ENCODE measurements around the gene TBC1D5. TPM values are rescaled to one million over a fixed set of nuclear protein-coding genes. Genes with fewer than 3 reads are reported as not detected.

The TBC1D5 gene
- total RNA-seq, 1 donor from 2014 or later, result 55.6 TPM

GRCh38 chr3:17742880-17743657 lies 638 bp upstream of the TBC1D5 start:
- TF ChIP-seq CTCF (IDR thresholded peaks at IDR 0.05; ENCODE audit: unreplicated experiment), result no peak
- Mint-ChIP-seq H3K4me1 (ENCODE audit: low read depth) (peaks cover 27% of the 10 kb centered on the region), H3K27me3 (no peaks in the 10 kb centered on the region), H3K27ac (peak overlapping the region; percentile 99), H3K36me3 (ENCODE audit: insufficient read depth) (peaks cover 3% of the 10 kb centered on the region), H3K9me3 (ENCODE audit: low read depth) (no peaks in the 10 kb centered on the region), H3K4me3 (ENCODE audit: low read depth) (peak overlapping the region; percentile 94)
- DNase-seq (ENCODE audit: low spot score, unreplicated experiment), result no peak

GRCh38 chr3:17741621-17742101 lies 770 bp downstream of the TBC1D5 start:
- H3K36me3 Mint-ChIP-seq (ENCODE audit: insufficient read depth), result peaks cover 3% of the 10 kb centered on the region
- TF ChIP-seq CTCF (IDR thresholded peaks at IDR 0.05; ENCODE audit: unreplicated experiment), result no peak
- H3K4me1 Mint-ChIP-seq (ENCODE audit: low read depth), result peaks cover 24% of the 10 kb centered on the region
- peak overlapping the region; percentile 94 for H3K4me3 Mint-ChIP-seq (ENCODE audit: low read depth)
- peak overlapping the region; percentile 98 for H3K27ac Mint-ChIP-seq
- H3K27me3 Mint-ChIP-seq, result no peaks in the 10 kb centered on the region
- no peaks in the 10 kb centered on the region for H3K9me3 Mint-ChIP-seq (ENCODE audit: low read depth)
- no peak for DNase-seq (ENCODE audit: low spot score, unreplicated experiment)

GRCh38 chr3:17740721-17741141 lies 1.7 kb downstream of the TBC1D5 start:
- H3K9me3 Mint-ChIP-seq (ENCODE audit: low read depth), result no peaks in the 10 kb centered on the region
- peak overlapping the region; percentile 94 for H3K4me3 Mint-ChIP-seq (ENCODE audit: low read depth)
- DNase-seq (ENCODE audit: low spot score, unreplicated experiment), result no peak
- no peak for TF ChIP-seq CTCF (IDR thresholded peaks at IDR 0.05; ENCODE audit: unreplicated experiment)
- H3K4me1 Mint-ChIP-seq (ENCODE audit: low read depth), result peaks cover 24% of the 10 kb centered on the region
- H3K36me3 Mint-ChIP-seq (ENCODE audit: insufficient read depth), result peaks cover 3% of the 10 kb centered on the region
- H3K27ac Mint-ChIP-seq, result peak overlapping the region; percentile 98
- H3K27me3 Mint-ChIP-seq, result no peaks in the 10 kb centered on the region

- Mint-ChIP-seq H3K27me3 (no peaks in the 10 kb centered on the region), H3K4me1 (ENCODE audit: low read depth) (peaks cover 21% of the 10 kb centered on the region), H3K27ac (no peak overlapping the region), H3K9me3 (ENCODE audit: low read depth) (no peaks in the 10 kb centered on the region), H3K4me3 (ENCODE audit: low read depth) (no peak overlapping the region), H3K36me3 (ENCODE audit: insufficient read depth) (peaks cover 4% of the 10 kb centered on the region)
- no peak for DNase-seq (ENCODE audit: low spot score, unreplicated experiment)
- no peak for TF ChIP-seq CTCF (IDR thresholded peaks at IDR 0.05; ENCODE audit: unreplicated experiment)
Measured at GRCh38 chr3:17738921-17739320, 3.5 kb downstream of the TBC1D5 start.

- H3K27ac Mint-ChIP-seq, result no peak overlapping the region
- H3K27me3 Mint-ChIP-seq, result no peaks in the 10 kb centered on the region
- no peaks in the 10 kb centered on the region for H3K9me3 Mint-ChIP-seq (ENCODE audit: low read depth)
- H3K36me3 Mint-ChIP-seq (ENCODE audit: insufficient read depth), result peaks cover 4% of the 10 kb centered on the region
- no peak for TF ChIP-seq CTCF (IDR thresholded peaks at IDR 0.05; ENCODE audit: unreplicated experiment)
- no peak for DNase-seq (ENCODE audit: low spot score, unreplicated experiment)
- no peak overlapping the region for H3K4me3 Mint-ChIP-seq (ENCODE audit: low read depth)
- peaks cover 17% of the 10 kb centered on the region for H3K4me1 Mint-ChIP-seq (ENCODE audit: low read depth)
Measured at GRCh38 chr3:17738219-17738618, 4.2 kb downstream of the TBC1D5 start.
